Left lung (tissue), 10 donors: ENCODE data around the gene ZNF598. TPM values are rescaled to one million over a fixed set of nuclear protein-coding genes. Genes with fewer than 3 reads are reported as not detected.

ENCODE experiments used
- ATAC-seq: fragments of 200-7000 bp; cut with Tn5 transposase; one replicate; pipeline ENCODE4 v1.9.1; 2020; ENCODE audit warnings: moderate library complexity
- DNase-seq, 4 donors: peaks; one replicate each; pipeline ENCODE4 v3.0.0-alpha.2; 2013 to 2020
- H3K27ac ChIP-seq, 2 donors: fragments of 200-600 bp; sonication (generic) in 1 of 2; one replicate each; pipeline versions ENCODE4 v1.5.0 to v1.8.0; 2020 to 2021
- H3K27me3 ChIP-seq, 2 donors: fragments of 200-600 bp; sonication (generic) in 1 of 2; one replicate each; pipeline versions ENCODE4 v1.5.0 to v1.8.0; 2020 to 2021
- H3K36me3 ChIP-seq, 2 donors: fragments of 200-600 bp; sonication (generic) in 1 of 2; one replicate each; pipeline versions ENCODE4 v1.5.0 to v1.8.0; 2020 to 2021
- H3K4me1 ChIP-seq, 2 donors: fragments of 200-600 bp; one replicate each; pipeline ENCODE4 v1.8.0; 2021
- H3K4me3 ChIP-seq, 2 donors: fragments of 200-600 bp; sonication (generic) in 1 of 2; one replicate each; pipeline versions ENCODE4 v1.5.0 to v1.8.0; 2020 to 2021; ENCODE audit warnings: mild to moderate bottlenecking in 1 of 2
- H3K9me3 ChIP-seq, 2 donors: fragments of 200-600 bp; sonication (generic) in 1 of 2; one replicate each; pipeline versions ENCODE4 v1.5.0 to v1.8.0; 2020 to 2021
- CTCF ChIP-seq, 2 donors: fragments of 200-600 bp; sonication (generic) in 1 of 2; IDR thresholded peaks; one replicate each; pipeline versions ENCODE4 v1.5.0 to v1.8.0; 2021; ENCODE audit warnings: antibody characterized with exemption in 2 of 2
- intact Hi-C, 2 donors: fragments of 100-400 bp; cut with DNase I; formaldehyde crosslinking; loops; one replicate each; pipeline versions ENCODE4 v1.11.2 to v1.14.2; 2022
- polyA plus RNA-seq, 6 donors: library from polyadenylated mRNA; unstranded; fragments of 120-200 nt; gene quantifications; one replicate each; pipeline ENCODE4 v1.2.1, GENCODE V29; 2013; ENCODE audit not compliant: insufficient read length in 6 of 6
- total RNA-seq, 2 donors: library from RNA; stranded (reverse); fragmentation: NEBNext Ultra II Directional; extraction: Animal tissue kit (Norgen Biotek cat#: 25700); gene quantifications; one replicate each; pipeline ENCODE4 v1.2.1, GENCODE V29; 2021
- donor health status: DM: no; HTN: yes; CAD: no.
- donor health status: DM: no; HTN: no; CAD: no.

ZNF598 gene
- total and polyA plus RNA-seq, 8 donors: 15.2 to 45.9 (median 23.1) TPM

DNA sequence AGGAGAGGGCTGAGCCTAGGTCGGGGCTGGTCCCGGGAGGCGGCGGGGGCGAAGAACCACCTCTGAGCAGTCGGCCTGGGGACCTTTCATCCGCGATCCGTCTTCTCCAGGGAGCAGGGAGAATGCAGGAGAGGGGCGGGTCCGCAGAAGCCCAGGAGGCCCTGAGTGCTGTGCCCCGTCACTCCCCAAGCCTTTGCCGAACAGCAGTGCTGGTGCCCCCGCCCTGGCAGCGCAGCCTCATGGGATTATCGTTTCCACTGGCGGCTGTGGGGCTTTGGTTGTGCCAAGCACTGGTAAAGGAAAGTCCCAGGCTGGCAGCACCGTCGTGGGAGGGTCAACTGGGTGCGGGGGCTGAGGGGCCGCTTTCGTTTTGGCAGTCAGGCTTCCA lies 37.1 kb downstream of the ZNF598 start:
- H3K36me3 ChIP-seq: peaks cover 0 to 37% of the 10 kb centered on the region in 2 donors
- intact Hi-C loops: no loop called here
- H3K4me3 ChIP-seq: peak overlapping the region; percentile 98 to 99
- DNase-seq (peak in 1 of 4 donors; percentile 76), ATAC-seq (peak; percentile 13)
- TF ChIP-seq CTCF (IDR thresholded peaks at IDR 0.05): no peak
- peak overlapping the region in 1 of 2 donors; percentile 97 for H3K27ac ChIP-seq
- peaks cover 17 to 25% of the 10 kb centered on the region in 2 donors for H3K4me1 ChIP-seq
- H3K9me3 ChIP-seq: no peaks in the 10 kb centered on the region
- peaks cover 0 to 2% of the 10 kb centered on the region in 2 donors for H3K27me3 ChIP-seq

DNA sequence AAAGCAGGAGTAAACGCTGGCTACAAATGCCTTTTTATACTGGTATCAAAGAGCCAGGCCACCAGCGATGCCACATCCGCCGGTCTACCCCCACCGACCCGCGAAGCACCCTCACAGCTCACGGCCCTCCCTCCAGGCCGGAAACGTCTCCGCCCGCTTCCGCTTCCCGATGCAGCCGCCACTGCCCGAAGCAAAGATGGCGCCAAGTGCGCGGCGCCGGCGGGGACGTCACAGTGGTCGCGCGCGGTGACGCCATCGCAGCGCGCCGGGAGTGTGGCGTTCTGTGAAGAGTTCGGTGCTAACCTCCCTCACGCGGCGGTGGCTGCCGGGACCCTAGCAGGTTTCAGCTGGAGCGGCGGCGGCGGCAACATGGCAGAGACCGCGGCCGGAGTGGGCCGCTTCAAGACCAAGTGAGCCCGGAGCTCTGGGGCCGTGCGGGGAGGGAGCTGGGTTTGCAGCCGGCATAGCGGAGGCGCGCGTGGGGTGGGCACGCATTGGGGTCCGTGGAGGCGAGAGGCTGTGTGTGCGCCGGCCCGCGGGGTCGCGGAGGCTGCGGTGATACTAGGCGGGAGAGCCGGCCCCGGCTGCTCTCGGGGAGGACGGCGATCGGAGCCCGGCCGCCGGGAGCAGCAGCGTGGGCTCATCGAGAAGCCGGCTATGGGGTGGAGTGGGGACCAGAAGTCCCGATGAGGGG lies 37.7 kb downstream of the ZNF598 start, which contains the start of gene TBL3:
Gene TBL3 (plus strand): TSS at position 258 of the 694 bp plus-strand sequence. CDS start 112 bp downstream, at position 370.
- intact Hi-C loops: no loop called here
- ATAC-seq (peak; percentile 97), DNase-seq (peak; percentile 92 to 97 (median 95))
- no peaks in the 10 kb centered on the region for H3K9me3 ChIP-seq
- H3K27me3 ChIP-seq: no peaks in the 10 kb centered on the region
- peak within 1 kb of the TSS; percentile 84 to 97 for H3K27ac ChIP-seq
- TF ChIP-seq CTCF (IDR thresholded peaks at IDR 0.05): no peak
- H3K4me1 ChIP-seq: peaks cover 17 to 27% of the 10 kb centered on the region in 2 donors
- peak within 1 kb of the TSS; percentile 98 to 99 for H3K4me3 ChIP-seq
- peaks cover 0 to 31% of the 10 kb centered on the region in 2 donors for H3K36me3 ChIP-seq

DNA sequence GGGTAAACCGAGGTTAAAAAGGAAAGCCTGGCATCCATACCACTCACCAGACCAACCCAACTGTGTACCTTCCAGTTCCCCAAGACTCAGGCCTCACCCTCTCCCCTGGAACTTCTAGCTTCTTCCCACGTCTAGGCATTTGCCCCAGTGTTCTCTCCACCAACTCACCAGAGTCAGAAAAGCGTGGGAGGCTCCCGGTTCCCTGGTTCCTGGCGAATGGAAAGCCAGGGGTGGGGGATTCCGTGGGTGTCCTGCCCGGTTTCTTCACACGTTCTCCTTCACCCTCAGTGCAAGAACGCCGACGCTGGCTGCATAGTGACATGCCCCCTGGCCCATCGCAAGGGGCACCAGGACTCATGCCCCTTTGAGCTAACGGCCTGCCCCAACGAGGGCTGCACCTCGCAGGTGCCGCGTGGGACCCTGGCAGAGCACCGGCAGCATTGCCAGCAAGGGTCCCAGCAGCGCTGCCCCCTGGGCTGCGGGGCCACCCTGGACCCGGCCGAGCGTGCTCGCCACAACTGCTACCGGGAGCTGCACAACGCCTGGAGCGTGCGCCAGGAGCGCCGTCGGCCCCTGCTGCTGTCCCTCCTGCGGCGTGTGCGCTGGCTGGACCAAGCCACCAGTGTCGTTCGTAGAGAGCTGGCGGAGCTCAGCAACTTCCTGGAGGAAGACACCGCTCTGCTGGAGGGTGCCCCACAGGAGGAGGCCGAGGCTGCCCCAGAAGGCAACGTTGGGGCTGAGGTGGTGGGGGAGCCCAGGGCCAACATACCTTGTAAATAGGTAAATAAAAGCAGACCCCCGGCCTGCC lies 41.3 kb downstream of the ZNF598 start:
- H3K36me3 ChIP-seq: peaks cover 0 to 5% of the 10 kb centered on the region in 2 donors
- ATAC-seq (no peak), DNase-seq (peak in 1 of 4 donors; percentile 71)
- intact Hi-C loops: no loop called here
- H3K27me3 ChIP-seq: no peaks in the 10 kb centered on the region
- H3K4me3 ChIP-seq: no peak overlapping the region
- no peak for TF ChIP-seq CTCF (IDR thresholded peaks at IDR 0.05)
- H3K4me1 ChIP-seq: peaks cover 29 to 44% of the 10 kb centered on the region in 2 donors
- no peak overlapping the region for H3K27ac ChIP-seq
- no peaks in the 10 kb centered on the region for H3K9me3 ChIP-seq

DNA sequence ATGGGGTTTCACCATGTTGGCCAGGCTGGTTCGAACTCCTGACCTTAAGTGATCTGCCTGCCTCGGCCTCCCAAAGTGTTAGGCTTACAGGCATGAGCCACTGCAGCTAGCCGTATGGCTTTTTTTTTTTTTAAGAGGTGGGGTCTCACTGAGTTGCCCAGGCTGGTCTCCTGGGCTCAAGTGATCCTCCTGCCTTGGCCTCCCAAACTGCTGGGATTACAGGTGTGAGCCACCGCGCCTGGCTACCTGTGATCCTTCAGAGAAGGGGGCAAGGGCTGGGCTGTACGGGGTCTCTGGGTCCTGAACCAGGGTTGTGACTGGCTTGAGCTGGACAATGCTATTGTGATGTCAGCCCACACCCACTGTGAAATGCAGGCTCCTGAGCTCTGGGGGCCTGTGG lies 43.2 kb downstream of the ZNF598 start, which contains the start of gene RNF151:
Gene RNF151 (plus strand): TSS at position 397 of the 400 bp plus-strand sequence. CDS start 26 bp downstream, outside the sequence.
- no peak for ATAC-seq
- no peak for TF ChIP-seq CTCF (IDR thresholded peaks at IDR 0.05)
- no peak for DNase-seq
- Histone ChIP-seq H3K9me3 (no peaks in the 10 kb centered on the region), H3K27ac (peak within 1 kb of the TSS in 1 of 2 donors; percentile 97), H3K36me3 (peaks cover 0 to 24% of the 10 kb centered on the region in 2 donors), H3K4me1 (peaks cover 27 to 51% of the 10 kb centered on the region in 2 donors), H3K27me3 (no peaks in the 10 kb centered on the region), H3K4me3 (peak within 1 kb of the TSS; percentile 90 to 95)
- intact Hi-C loops: no loop called here
